ENCODE results near the gene GAL3ST3.

The GAL3ST3 gene

GRCh38 chr11:66069715-66070603 lies 21.0 kb upstream of the GAL3ST3 start, which contains the start of gene PACS1:
PACS1 (plus strand) TSS chr11:66070272; CDS start chr11:66070487, 215 bp downstream.
- DNase-seq (ENCODE audit: low read depth) = peak; percentile 55

GRCh38 chr11:66068923-66069714 lies 20.2 kb upstream of the GAL3ST3 start:
- DNase-seq (ENCODE audit: low read depth) = no peak

- peak; percentile 42 for DNase-seq (ENCODE audit: low read depth)
Measured at GRCh38 chr11:66068154-66068821, 19.3 kb upstream of the GAL3ST3 start.

DNA sequence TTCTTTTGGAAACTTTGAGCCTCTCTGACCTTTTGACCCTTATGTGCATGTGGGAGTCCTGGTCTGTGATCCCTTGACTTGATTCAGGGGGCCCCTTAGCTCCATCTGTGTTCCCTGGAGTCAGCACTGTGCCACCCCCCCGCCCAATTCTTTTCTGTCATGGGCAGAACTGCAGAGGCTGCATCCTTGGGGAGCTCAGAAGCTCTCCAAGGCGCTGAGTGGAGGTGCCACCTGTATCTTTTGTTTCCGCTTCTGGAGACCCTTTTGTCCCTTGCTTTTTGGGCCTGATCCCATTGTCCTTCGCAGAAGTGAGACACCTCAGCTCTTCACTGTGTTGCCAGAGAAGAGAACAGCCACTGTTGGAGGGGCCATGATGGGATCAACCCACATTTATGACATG lies 18.7 kb upstream of the GAL3ST3 start:
- no peak for DNase-seq (ENCODE audit: low read depth)

GRCh38 chr11:66066751-66067150 lies 17.8 kb upstream of the GAL3ST3 start:
- no peak for DNase-seq (ENCODE audit: low read depth)

DNA sequence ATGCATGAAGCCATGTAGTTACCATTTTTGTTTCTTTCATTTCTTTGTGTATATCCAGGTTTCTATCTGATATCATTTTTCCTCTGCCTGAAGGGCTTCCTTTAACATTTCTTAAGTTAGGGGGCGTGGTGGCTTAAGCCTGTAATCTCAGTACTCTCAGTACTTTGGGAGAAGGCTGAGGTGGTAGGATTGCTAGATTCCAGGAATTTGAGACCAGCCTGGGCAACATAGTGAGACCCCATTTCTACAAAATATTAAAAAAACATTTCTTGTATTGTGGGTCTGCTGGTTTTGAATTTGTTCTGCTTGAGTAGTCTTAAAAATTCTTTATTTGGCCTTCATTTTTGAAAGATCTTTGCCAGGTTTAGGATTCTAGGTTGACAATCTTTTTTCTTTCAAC lies 15.6 kb upstream of the GAL3ST3 start:
- DNase-seq (ENCODE audit: low read depth) = no peak

GRCh38 chr11:66063900-66064299 lies 14.9 kb upstream of the GAL3ST3 start:
- no peak for DNase-seq (ENCODE audit: low read depth)

- DNase-seq (ENCODE audit: low read depth) = no peak
Measured at GRCh38 chr11:66062408-66062807, 13.4 kb upstream of the GAL3ST3 start.

DNA sequence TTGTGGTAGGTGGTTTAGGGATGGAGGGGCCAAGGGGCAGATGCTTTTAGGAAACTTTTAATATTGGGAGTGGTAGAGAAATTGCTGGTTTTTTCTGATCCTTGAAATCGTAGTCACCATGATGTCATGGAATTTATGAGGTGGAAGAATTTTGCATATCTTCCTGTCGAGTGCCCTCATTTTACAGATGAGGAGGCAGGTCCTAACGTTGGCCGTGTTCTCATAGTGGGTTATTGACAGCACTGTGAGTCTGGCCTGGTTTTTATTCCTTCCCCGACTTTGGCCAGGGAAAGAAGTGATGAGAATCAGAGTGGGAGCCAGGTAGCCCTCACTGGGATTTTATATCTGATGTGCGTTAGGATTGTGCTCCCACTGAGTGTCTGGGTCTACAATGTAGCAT lies 12.3 kb upstream of the GAL3ST3 start:
- DNase-seq (ENCODE audit: low read depth) = no peak

DNA sequence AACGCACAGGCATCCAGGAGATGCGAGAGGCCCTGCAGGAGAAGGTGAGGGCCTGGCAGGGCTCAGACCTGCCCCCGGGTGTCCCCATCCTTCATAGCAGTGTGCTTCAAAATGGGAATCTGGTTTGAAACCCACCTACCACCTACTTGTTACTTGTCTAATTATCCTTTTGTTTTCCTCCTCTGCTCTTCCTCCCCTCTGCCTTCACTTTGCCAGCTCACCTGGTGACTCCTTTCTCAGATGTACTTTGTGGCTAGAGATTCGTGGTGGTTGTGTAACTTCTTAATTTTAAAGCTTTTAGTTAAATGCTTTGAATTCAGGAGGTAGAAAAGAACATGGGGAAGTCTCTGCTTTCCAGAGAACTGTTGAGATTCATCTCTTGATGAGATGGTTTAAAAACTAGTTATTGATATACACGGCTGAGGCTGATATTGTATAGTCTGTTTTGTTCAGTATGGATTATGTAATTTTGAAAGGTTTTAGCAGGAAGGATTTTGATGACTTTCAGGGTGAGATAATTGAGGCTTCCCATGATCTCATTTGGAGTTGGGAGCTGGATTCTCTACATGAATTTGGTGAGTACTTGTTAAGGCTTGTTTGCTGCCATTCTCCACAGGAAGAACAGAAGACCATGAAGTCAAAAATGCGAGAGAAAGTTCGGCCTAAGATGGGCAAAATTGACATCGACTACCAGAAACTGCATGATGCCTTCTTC lies 11.2 kb upstream of the GAL3ST3 start:
- DNase-seq (ENCODE audit: low read depth) = no peak

- no peak for DNase-seq (ENCODE audit: low read depth)
Measured at GRCh38 chr11:66056501-66056900, 7.5 kb upstream of the GAL3ST3 start.

DNA sequence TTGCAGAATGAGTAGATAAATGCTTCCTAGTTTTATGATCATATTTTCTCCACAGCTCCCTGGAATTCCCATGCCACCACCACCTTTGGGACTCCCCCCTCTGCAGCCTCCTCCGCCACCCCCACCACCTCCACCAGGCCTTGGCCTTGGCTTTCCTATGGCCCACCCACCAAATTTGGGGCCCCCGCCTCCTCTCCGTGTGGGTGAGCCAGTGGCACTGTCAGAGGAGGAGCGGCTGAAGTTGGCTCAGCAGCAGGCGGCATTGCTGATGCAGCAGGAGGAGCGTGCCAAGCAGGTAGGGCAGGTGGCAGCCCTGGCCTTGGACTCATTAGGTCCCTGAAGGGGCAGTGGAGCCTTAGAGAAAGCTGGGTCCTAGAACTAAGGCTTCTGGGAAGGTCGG lies 6.1 kb upstream of the GAL3ST3 start:
- no peak for DNase-seq (ENCODE audit: low read depth)

DNA sequence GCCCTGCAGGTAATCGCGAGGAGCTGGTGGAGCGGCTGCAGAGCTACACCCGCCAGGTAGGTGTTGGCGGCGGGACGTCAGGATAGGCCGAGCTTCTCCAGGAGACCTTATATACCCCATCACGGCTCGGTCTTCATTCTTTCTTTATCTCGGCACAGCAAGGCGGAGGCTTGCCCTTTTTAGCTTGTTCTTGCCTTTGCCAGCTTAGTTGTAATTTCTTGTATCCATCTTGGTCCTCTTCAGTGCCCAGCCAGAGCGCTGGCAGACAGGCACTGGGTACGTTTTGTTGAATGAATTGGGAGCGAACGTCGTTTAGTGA lies 3.7 kb upstream of the GAL3ST3 start:
- no peak for DNase-seq (ENCODE audit: low read depth)

DNA sequence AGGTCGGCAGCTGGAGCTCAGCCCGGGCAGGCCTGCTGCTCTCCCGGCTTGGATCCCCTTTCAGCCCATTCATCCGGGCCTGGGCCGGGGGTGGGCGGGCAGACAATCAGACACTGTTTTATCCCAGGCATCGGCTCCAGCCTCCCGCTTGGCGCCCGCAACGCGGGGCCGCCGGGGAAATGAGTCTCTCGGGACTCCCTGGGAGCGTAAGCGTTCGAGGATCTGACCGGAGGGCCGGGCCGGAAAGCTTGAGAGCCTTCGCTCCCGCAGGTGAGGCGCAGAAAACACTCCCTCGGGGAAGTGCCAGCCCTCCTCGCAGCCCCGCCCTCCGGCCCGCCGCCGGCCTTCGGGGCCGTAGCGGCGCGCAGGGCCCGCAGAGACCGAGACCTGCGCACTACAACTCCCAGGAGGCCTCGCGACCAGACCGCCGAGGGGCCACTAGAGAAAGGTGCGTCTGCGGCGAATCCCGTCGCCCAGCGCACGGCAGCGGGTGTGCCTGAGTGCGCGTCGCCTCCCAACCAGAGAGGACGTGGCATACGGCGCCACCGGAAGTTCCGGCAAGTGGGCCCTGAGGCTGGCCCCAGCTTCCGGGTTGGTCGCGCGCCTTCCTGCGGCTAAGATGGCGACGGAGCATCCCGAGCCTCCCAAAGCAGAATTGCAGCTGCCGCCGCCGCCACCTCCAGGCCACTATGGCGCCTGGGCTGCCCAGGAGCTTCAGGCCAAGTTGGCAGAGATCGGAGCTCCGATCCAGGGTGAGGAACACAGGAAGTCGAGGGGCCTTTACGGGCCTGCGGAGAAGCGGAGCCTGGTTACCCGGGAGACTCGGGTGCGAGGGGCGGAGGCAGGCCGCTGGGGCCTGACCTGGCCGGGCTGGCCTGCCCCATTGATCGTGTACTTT lies 3.1 kb upstream of the GAL3ST3 start, which contains the start of gene SF3B2:
Gene SF3B2, plus strand, starts transcription at position 599 of the 898 bp plus-strand sequence. Its CDS starts 21 bp downstream, at position 620.
- peak; percentile 82 for DNase-seq (ENCODE audit: low read depth)

DNA sequence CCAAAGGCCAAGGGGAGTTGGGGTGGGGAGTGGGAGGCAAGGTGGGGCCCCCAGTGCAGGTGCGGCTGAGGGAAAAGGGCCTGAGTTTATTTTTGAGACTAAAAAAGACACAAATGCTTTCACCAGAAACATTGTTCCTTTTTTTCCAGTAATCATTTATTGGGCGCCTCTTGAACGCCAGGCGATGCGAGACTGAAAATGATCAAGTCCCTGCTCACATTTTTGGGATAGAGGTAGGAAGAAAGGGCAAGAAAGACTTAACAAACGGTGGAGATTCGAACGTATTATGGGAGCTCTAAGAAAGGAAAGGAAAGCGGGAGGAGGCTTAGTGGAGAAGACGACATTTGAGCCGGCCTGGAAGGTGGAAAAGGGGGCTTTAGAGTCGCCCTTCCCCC lies 2.4 kb upstream of the GAL3ST3 start:
- DNase-seq (ENCODE audit: low read depth) = no peak

DNA sequence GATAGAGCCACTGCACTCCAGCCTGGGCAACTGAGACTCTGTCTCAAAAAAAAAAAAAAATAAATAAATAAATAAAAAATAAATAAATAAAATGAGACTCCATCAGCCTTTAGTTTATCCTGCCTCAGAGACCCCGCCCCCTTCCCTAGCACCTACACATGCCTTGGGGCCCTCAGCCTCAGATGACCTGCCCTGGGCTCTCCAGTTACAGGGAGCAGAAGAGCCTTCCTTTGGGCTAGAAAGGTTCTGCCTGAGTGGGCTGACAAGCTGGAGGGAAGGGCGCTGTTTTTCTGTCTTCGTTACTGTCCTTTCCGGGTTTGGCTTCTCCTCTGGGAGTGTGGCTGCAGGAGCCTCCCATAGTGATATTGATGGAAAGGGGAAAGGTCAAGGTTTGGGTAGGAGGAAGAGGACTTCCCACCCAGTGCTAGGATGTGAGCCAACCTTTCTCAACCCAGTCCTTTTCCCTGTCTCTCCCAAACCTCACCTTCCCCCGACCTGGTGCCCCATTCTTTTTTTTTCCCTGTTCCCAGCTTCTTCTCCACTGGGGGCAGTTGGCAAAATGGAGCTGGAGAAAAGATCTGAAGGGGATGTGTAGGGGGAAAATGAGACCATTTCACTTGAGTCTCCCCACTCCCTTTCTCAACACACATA lies 1.7 kb upstream of the GAL3ST3 start:
- no peak for DNase-seq (ENCODE audit: low read depth)

GRCh38 chr11:66047541-66048365 lies 1.2 kb downstream of the GAL3ST3 start:
- DNase-seq (ENCODE audit: low read depth) = no peak

- DNase-seq (ENCODE audit: low read depth) = no peak
Measured at GRCh38 chr11:66046901-66047300, 2.1 kb downstream of the GAL3ST3 start.

DNA sequence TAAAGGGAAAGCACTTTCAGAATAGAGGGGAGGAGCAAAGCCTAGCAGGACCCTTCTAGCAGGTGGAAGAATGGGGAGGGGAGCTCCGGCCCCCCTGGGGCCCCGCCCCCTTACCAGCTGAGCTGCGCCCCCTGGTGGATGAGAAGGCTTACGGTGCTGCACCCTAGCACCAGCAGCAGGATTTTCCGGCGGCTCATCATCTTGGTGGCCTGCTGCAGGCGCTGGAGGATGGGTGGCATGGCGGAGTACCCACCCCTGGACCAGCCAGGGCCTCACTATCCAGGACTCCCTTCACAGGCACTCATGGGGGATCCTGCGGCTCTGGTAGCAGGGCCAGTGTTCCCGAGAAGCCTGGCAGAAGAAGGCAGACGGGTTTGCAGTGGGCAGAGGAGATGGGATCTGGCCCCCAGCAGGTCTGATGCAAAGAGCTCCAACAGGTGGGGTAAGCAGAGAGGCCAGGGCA lies 3.8 kb downstream of the GAL3ST3 start:
- DNase-seq (ENCODE audit: low read depth) = peak; percentile 76

Data from stimulated activated CD8-positive, alpha-beta memory T cell treated with anti-CD3 and anti-CD28 coated beads, Interleukin-15, amount 100 ng/mL, for 24 hours (primary cell).